GM23338 (cell line): ENCODE measurements around the gene ZNF239. TPM values are rescaled to one million over a fixed set of nuclear protein-coding genes. Genes with fewer than 3 reads are reported as not detected.

Experiments used
- polyA plus RNA-seq: library from polyadenylated mRNA; unstranded; fragments of >200 nt; fragmentation: Nextera tagmentation; extraction: Ambion mirVana; gene quantifications from 2 replicates; pipeline ENCODE4 v1.2.1, GENCODE V29; 2016
- total RNA-seq: library from RNA; depleted of rRNA; stranded (reverse); fragments of >200 nt; shearing (Covaris generic); gene quantifications from 2 replicates; pipeline ENCODE4 v1.2.3, GENCODE V29; 2014; rRNA removed

The ZNF239 gene
- total and polyA plus RNA-seq, 2 experiments from 2014 or later, result 6.7 to 13.8 TPM

Other genes with a start within 250 kb of the ZNF239 start
- gene FXYD4, start 203.0 kb downstream of the ZNF239 start, total RNA-seq, result not detected in 2 replicates
- gene FXYD4, start 203.0 kb downstream of the ZNF239 start, polyA plus RNA-seq, result not detected in 2 replicates
- gene HNRNPF, start 165.4 kb downstream of the ZNF239 start, total RNA-seq, result 346 and 378 TPM in 2 replicates
- gene HNRNPF, start 165.4 kb downstream of the ZNF239 start, polyA plus RNA-seq, result 197 and 210 TPM in 2 replicates
- gene ZNF487, start 137.5 kb downstream of the ZNF239 start, total RNA-seq, result 1.0 and 4.6 TPM in 2 replicates
- gene ZNF487, start 137.5 kb downstream of the ZNF239 start, polyA plus RNA-seq, result 2.5 and 2.9 TPM in 2 replicates
- gene ZNF485, start 31.8 kb upstream of the ZNF239 start, total RNA-seq, result 7.8 and 11.7 TPM in 2 replicates
- gene ZNF485, start 31.8 kb upstream of the ZNF239 start, polyA plus RNA-seq, result 5.3 and 5.7 TPM in 2 replicates
- gene ZNF32, start 74.3 kb upstream of the ZNF239 start, total RNA-seq, result 15.8 and 24.6 TPM in 2 replicates
- gene ZNF32, start 74.3 kb upstream of the ZNF239 start, polyA plus RNA-seq, result 26.1 and 26.7 TPM in 2 replicates